ENCODE results near the gene TPK1.

DNA sequence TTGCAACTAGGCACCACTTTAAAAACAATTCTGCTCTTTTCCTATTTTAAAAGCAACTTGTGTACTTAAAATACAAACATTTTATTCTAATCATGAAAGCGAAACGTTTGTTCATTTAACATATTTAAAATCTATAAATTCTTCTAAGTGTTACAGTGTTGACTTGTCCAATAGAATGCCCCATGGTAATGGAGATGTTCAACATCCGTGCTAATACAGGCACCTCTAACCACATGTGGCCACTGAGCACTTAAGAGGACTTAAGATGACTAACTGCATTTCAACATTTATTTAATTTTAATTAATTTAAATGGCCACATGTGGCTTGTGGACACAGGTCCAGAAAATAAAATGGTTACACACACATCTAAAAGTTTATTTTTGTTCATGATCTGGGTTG, 115.1 kb downstream of the TPK1 start:
- TF ChIP-seq EZH2 (IDR thresholded peaks at IDR 0.05; ENCODE audit: borderline replicate concordance, insufficient read depth, low read length, poor library complexity, severe bottlenecking) (no peak), SMC3 (conservative IDR thresholded peaks at IDR 0.05; ENCODE audit: poor library complexity) (no peak), TAF1 (IDR thresholded peaks at IDR 0.05; ENCODE audit: low read depth) (no peak), POLR2AphosphoS5 (IDR thresholded peaks at IDR 0.05) (no peak), RAD21 (conservative IDR thresholded peaks at IDR 0.05) (no peak), EP300 (conservative IDR thresholded peaks at IDR 0.05; ENCODE audit: poor library complexity, severe bottlenecking) (no peak), MXI1 (conservative IDR thresholded peaks at IDR 0.05; ENCODE audit: poor library complexity, severe bottlenecking) (no peak)
- TF ChIP-seq, protein P1, sequence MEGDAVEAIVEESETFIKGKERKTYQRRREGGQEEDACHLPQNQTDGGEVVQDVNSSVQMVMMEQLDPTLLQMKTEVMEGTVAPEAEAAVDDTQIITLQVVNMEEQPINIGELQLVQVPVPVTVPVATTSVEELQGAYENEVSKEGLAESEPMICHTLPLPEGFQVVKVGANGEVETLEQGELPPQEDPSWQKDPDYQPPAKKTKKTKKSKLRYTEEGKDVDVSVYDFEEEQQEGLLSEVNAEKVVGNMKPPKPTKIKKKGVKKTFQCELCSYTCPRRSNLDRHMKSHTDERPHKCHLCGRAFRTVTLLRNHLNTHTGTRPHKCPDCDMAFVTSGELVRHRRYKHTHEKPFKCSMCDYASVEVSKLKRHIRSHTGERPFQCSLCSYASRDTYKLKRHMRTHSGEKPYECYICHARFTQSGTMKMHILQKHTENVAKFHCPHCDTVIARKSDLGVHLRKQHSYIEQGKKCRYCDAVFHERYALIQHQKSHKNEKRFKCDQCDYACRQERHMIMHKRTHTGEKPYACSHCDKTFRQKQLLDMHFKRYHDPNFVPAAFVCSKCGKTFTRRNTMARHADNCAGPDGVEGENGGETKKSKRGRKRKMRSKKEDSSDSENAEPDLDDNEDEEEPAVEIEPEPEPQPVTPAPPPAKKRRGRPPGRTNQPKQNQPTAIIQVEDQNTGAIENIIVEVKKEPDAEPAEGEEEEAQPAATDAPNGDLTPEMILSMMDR (IDR thresholded peaks at IDR 0.05; ENCODE audit: poor library complexity, severe bottlenecking) = no peak
- TF ChIP-seq, protein P2, sequence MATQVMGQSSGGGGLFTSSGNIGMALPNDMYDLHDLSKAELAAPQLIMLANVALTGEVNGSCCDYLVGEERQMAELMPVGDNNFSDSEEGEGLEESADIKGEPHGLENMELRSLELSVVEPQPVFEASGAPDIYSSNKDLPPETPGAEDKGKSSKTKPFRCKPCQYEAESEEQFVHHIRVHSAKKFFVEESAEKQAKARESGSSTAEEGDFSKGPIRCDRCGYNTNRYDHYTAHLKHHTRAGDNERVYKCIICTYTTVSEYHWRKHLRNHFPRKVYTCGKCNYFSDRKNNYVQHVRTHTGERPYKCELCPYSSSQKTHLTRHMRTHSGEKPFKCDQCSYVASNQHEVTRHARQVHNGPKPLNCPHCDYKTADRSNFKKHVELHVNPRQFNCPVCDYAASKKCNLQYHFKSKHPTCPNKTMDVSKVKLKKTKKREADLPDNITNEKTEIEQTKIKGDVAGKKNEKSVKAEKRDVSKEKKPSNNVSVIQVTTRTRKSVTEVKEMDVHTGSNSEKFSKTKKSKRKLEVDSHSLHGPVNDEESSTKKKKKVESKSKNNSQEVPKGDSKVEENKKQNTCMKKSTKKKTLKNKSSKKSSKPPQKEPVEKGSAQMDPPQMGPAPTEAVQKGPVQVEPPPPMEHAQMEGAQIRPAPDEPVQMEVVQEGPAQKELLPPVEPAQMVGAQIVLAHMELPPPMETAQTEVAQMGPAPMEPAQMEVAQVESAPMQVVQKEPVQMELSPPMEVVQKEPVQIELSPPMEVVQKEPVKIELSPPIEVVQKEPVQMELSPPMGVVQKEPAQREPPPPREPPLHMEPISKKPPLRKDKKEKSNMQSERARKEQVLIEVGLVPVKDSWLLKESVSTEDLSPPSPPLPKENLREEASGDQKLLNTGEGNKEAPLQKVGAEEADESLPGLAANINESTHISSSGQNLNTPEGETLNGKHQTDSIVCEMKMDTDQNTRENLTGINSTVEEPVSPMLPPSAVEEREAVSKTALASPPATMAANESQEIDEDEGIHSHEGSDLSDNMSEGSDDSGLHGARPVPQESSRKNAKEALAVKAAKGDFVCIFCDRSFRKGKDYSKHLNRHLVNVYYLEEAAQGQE (IDR thresholded peaks at IDR 0.05; ENCODE audit: borderline replicate concordance) = no peak
